Uterus (tissue), 4 donors: ENCODE results near the gene CGB3. TPM values are rescaled to one million over a fixed set of nuclear protein-coding genes. Genes with fewer than 3 reads are reported as not detected.

Experiments
- DNase-seq, 2 donors: peaks; one replicate each; pipeline ENCODE4 v3.0.0-alpha.2; 2019 to 2020
- H3K27ac ChIP-seq, 2 donors: fragments of 200-600 bp; sonication (generic); 1 replicate in 1 of 2; 2 replicates in 1 of 2; pipeline ENCODE4 v1.5.1; 2016 to 2018
- H3K27me3 ChIP-seq, 2 donors: fragments of 200-600 bp; sonication (generic); one replicate each; pipeline ENCODE4 v1.5.1; 2018 to 2019; ENCODE audit warnings: control low read depth in 1 of 2
- H3K36me3 ChIP-seq, 2 donors: fragments of 200-600 bp; sonication (generic); one replicate each; pipeline ENCODE4 v1.5.1; 2019; ENCODE audit warnings: control low read depth in 1 of 2
- H3K4me1 ChIP-seq, 2 donors: fragments of 200-600 bp; sonication (generic); one replicate each; pipeline ENCODE4 v1.5.1; 2018 to 2019; ENCODE audit warnings: control low read depth in 1 of 2
- H3K4me3 ChIP-seq, 2 donors: fragments of 200-600 bp; sonication (generic); 1 replicate in 1 of 2; 2 replicates in 1 of 2; pipeline ENCODE4 v1.5.1; 2018 to 2019; ENCODE audit warnings: mild to moderate bottlenecking in 1 of 2
- H3K9me3 ChIP-seq, 2 donors: fragments of 200-600 bp; sonication (generic); one replicate each; pipeline ENCODE4 v1.5.1; 2019; ENCODE audit warnings: control low read depth in 1 of 2
- CTCF ChIP-seq, 4 experiments: fragments of 200-600 bp in 2 of 4; fragments of 450-650 bp in 2 of 4; sonication (generic) in 2 of 4; IDR thresholded peaks; one replicate each; pipeline ENCODE4 v1.5.1; 2016 to 2019; ENCODE audit warnings: antibody characterized with exemption in 4 of 4, mild to moderate bottlenecking in 2 of 4, moderate library complexity in 1 of 4
- POLR2A ChIP-seq, 2 donors: fragments of 450-650 bp; IDR thresholded peaks; one replicate each; pipeline ENCODE4 v1.6.1; 2016; ENCODE audit warnings: antibody characterized with exemption in 2 of 2, mild to moderate bottlenecking in 1 of 2, moderate library complexity in 1 of 2
- intact Hi-C: fragments of 100-400 bp; cut with DNase I; formaldehyde crosslinking; loops from one replicate; pipeline ENCODE4 v1.15.1; 2023; ENCODE audit warnings: low total_unique reads
- total RNA-seq, 4 donors: library from RNA; depleted of rRNA in 3 of 4; stranded (reverse); fragments of >200 nt in 3 of 4; gene quantifications; one replicate each; pipeline versions ENCODE4 v1.1.0 to v1.2.4, GENCODE V29; 2014 to 2023
- donor health status: DM: yes; HTN: yes; CAD: no.

Gene CGB3
- total RNA-seq, 4 donors from 2014 or later: not detected

GRCh38 chr19:48993175-48994034 is 30.7 kb downstream of the CGB3 start, which contains the start of the genes GYS1 and RUVBL2:
Gene GYS1, minus strand, starts transcription at chr19:48993309. Its CDS starts 197 bp downstream, at chr19:48993112.
Gene RUVBL2, plus strand, starts transcription at chr19:48993887. Its CDS starts 25 bp downstream, at chr19:48993912.
- peak; percentile 99 for DNase-seq
- peak within 1 kb of the TSS; percentile 93 to 97 for H3K27ac ChIP-seq
- H3K27me3 ChIP-seq: no peaks in the 10 kb centered on the region
- intact Hi-C loops: no loop called here
- TF ChIP-seq POLR2A (IDR thresholded peaks at IDR 0.05): peak; percentile 93
- peak; percentile 90 to 99 (median 98) for TF ChIP-seq CTCF (IDR thresholded peaks at IDR 0.05)
- H3K4me3 ChIP-seq: peak within 1 kb of the TSS; percentile 77 to 95
- H3K4me1 ChIP-seq: peaks cover 6 to 24% of the 10 kb centered on the region in 2 donors
- H3K36me3 ChIP-seq: no peaks in the 10 kb centered on the region
- H3K9me3 ChIP-seq: no peaks in the 10 kb centered on the region

GRCh38 chr19:48992581-48993174 is 31.5 kb downstream of the CGB3 start:
- Histone ChIP-seq H3K4me3 (peak overlapping the region; percentile 77 to 95), H3K36me3 (no peaks in the 10 kb centered on the region), H3K27ac (peak overlapping the region; percentile 93 to 97), H3K9me3 (no peaks in the 10 kb centered on the region), H3K27me3 (no peaks in the 10 kb centered on the region), H3K4me1 (peaks cover 6 to 24% of the 10 kb centered on the region in 2 donors)
- no peak for TF ChIP-seq POLR2A (IDR thresholded peaks at IDR 0.05)
- TF ChIP-seq CTCF (IDR thresholded peaks at IDR 0.05): no peak
- DNase-seq: no peak
- intact Hi-C loops: no loop called here

DNA sequence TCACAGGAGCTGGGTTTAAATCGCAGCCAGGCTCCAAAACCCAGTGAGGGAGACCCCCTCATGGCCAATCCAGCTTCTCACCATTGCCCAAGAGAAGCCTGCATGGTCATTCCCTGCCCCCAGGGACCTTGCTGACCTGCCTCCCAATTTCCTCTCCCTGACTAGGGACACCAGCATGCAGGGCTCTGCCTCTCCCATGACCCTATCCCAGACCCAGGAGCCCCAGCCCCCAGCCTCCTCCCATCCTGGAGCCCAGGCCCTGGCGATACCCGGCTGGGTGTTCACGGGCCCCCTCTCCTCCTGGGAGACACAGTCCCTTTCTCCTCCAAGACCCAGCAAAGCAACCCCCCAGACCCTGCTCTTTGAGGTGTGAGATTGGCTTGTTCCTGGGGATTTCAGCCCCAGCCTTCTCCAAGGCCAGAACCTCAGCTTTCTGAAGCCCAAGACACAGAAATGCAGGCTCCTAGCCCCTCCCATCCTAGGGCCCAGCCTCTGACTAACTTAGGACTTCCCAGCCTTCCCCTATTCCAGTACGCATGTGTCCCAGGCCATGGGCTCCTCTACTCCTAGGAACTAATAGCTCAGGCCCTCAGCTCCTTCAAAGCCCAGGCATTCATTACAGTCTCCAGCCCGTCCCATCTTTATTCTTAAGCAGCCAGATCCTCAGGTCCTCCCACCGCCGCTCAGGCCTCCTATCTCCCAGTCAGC is 32.1 kb downstream of the CGB3 start:
- H3K9me3 ChIP-seq: no peaks in the 10 kb centered on the region
- H3K36me3 ChIP-seq: no peaks in the 10 kb centered on the region
- intact Hi-C loops: no loop called here
- H3K27ac ChIP-seq: peak overlapping the region; percentile 93 to 97
- peaks cover 6 to 24% of the 10 kb centered on the region in 2 donors for H3K4me1 ChIP-seq
- H3K27me3 ChIP-seq: no peaks in the 10 kb centered on the region
- DNase-seq: peak; percentile 52 to 64
- no peak for TF ChIP-seq CTCF (IDR thresholded peaks at IDR 0.05)
- TF ChIP-seq POLR2A (IDR thresholded peaks at IDR 0.05): peak; percentile 30 to 65
- H3K4me3 ChIP-seq: peak overlapping the region; percentile 77 to 95

- intact Hi-C loops: no loop called here
- H3K4me1 ChIP-seq: peaks cover 6 to 24% of the 10 kb centered on the region in 2 donors
Observed at GRCh38 chr19:48991011-48991609, 33.0 kb downstream of the CGB3 start.

More at GRCh38 chr19:48991011-48991609, 33.0 kb downstream of the CGB3 start:
- no peaks in the 10 kb centered on the region for H3K36me3 ChIP-seq
- no peaks in the 10 kb centered on the region for H3K27me3 ChIP-seq
- H3K4me3 ChIP-seq: peak overlapping the region in 1 of 2 donors; percentile 77
- H3K9me3 ChIP-seq: no peaks in the 10 kb centered on the region
- DNase-seq: no peak
- no peak for TF ChIP-seq CTCF (IDR thresholded peaks at IDR 0.05)
- TF ChIP-seq POLR2A (IDR thresholded peaks at IDR 0.05): no peak
- peak overlapping the region; percentile 93 to 97 for H3K27ac ChIP-seq
